ENCODE data around the gene GSG1L. TPM values are rescaled to one million over a fixed set of nuclear protein-coding genes. Genes with fewer than 3 reads are reported as not detected.

The GSG1L gene
- total RNA-seq, 1 donor from 2014 or later = not detected

- DNase-seq (ENCODE audit: low read depth, low spot score) = no peak
Measured at GRCh38 chr16:27822529-27822928, 241.0 kb downstream of the GSG1L start.

- DNase-seq (ENCODE audit: low read depth, low spot score) = no peak
Measured at GRCh38 chr16:27820646-27821345, 242.7 kb downstream of the GSG1L start.

GRCh38 chr16:27819881-27820610 is 243.5 kb downstream of the GSG1L start:
- no peak for DNase-seq (ENCODE audit: low read depth, low spot score)

- no peak for DNase-seq (ENCODE audit: low read depth, low spot score)
Measured at GRCh38 chr16:27819356-27819755, 244.2 kb downstream of the GSG1L start.

- no peak for DNase-seq (ENCODE audit: low read depth, low spot score)
Measured at GRCh38 chr16:27818246-27818645, 245.3 kb downstream of the GSG1L start.

GRCh38 chr16:27817038-27817437 is 246.5 kb downstream of the GSG1L start:
- no peak for DNase-seq (ENCODE audit: low read depth, low spot score)

GRCh38 chr16:27816561-27816960 is 247.0 kb downstream of the GSG1L start:
- DNase-seq (ENCODE audit: low read depth, low spot score) = no peak

GRCh38 chr16:27813591-27813990 is 249.9 kb downstream of the GSG1L start:
- no peak for DNase-seq (ENCODE audit: low read depth, low spot score)

- no peak for DNase-seq (ENCODE audit: low read depth, low spot score)
Measured at GRCh38 chr16:27811881-27812280, 251.6 kb downstream of the GSG1L start.

GRCh38 chr16:27806986-27807385 is 256.5 kb downstream of the GSG1L start:
- DNase-seq (ENCODE audit: low read depth, low spot score) = no peak

- DNase-seq (ENCODE audit: low read depth, low spot score) = no peak
Measured at GRCh38 chr16:27806388-27806787, 257.1 kb downstream of the GSG1L start.

- DNase-seq (ENCODE audit: low read depth, low spot score) = no peak
Measured at GRCh38 chr16:27805828-27806351, 257.6 kb downstream of the GSG1L start.

GRCh38 chr16:27803775-27804549 is 259.6 kb downstream of the GSG1L start:
- no peak for DNase-seq (ENCODE audit: low read depth, low spot score)

- no peak for DNase-seq (ENCODE audit: low read depth, low spot score)
Measured at GRCh38 chr16:27802664-27803439, 260.7 kb downstream of the GSG1L start.

GRCh38 chr16:27801289-27801945 is 262.1 kb downstream of the GSG1L start:
- no peak for DNase-seq (ENCODE audit: low read depth, low spot score)

GRCh38 chr16:27800817-27801216 is 262.7 kb downstream of the GSG1L start:
- no peak for DNase-seq (ENCODE audit: low read depth, low spot score)

GRCh38 chr16:27799896-27800295 is 263.6 kb downstream of the GSG1L start:
- DNase-seq (ENCODE audit: low read depth, low spot score) = no peak

- no peak for DNase-seq (ENCODE audit: low read depth, low spot score)
Measured at GRCh38 chr16:27798241-27798640, 265.3 kb downstream of the GSG1L start.

- no peak for DNase-seq (ENCODE audit: low read depth, low spot score)
Measured at GRCh38 chr16:27795992-27796614, 267.4 kb downstream of the GSG1L start.

- DNase-seq (ENCODE audit: low read depth, low spot score) = no peak
Measured at GRCh38 chr16:27793249-27793622, 270.3 kb downstream of the GSG1L start.

All from pulmonary artery endothelial cell (primary cell).